NT2/D1 (cell line): Measurements from ENCODE around the gene SP4.

Experiments used
- DNase-seq: peaks from one replicate; pipeline ENCODE4 v3.0.0-alpha.2; 2011; ENCODE audit warnings: low read depth, low spot score
- H3K27me3 ChIP-seq: 2 replicates; pipeline ENCODE4 v1.6.0; 2011; ENCODE audit warnings: mild to moderate bottlenecking; ENCODE audit not compliant: insufficient read length, insufficient read depth
- H3K36me3 ChIP-seq: 2 replicates; pipeline ENCODE4 v1.6.1; 2011; ENCODE audit warnings: mild to moderate bottlenecking, low read length, mixed read lengths; ENCODE audit not compliant: insufficient read depth, insufficient read length
- H3K4me1 ChIP-seq: 2 replicates; pipeline ENCODE4 v1.5.1; 2011; ENCODE audit not compliant: insufficient read depth, insufficient read length
- H3K4me3 ChIP-seq: 2 replicates; pipeline ENCODE4 v1.5.1; 2011; ENCODE audit warnings: low read depth; ENCODE audit not compliant: insufficient read length
- H3K9ac ChIP-seq: 2 replicates; pipeline ENCODE4 v1.6.0; 2011; ENCODE audit warnings: low read depth; ENCODE audit not compliant: insufficient read length
- H3K9me3 ChIP-seq: 2 replicates; pipeline ENCODE4 v1.5.1; 2011; ENCODE audit warnings: mild to moderate bottlenecking, low read length; ENCODE audit not compliant: insufficient read depth
- SUZ12 ChIP-seq: IDR thresholded peaks from 2 replicates; pipeline ENCODE4 v1.6.1; 2011; ENCODE audit not compliant: insufficient read length, insufficient read depth; ENCODE audit errors: extremely low read depth
- YY1 ChIP-seq: IDR thresholded peaks from 2 replicates; pipeline ENCODE4 v1.6.1; 2011; ENCODE audit not compliant: insufficient read length, insufficient read depth
- ZNF274 ChIP-seq: IDR thresholded peaks from 2 replicates; pipeline ENCODE4 v1.6.1; 2011; ENCODE audit warnings: mild to moderate bottlenecking, low read depth, low read length

Gene SP4

DNA sequence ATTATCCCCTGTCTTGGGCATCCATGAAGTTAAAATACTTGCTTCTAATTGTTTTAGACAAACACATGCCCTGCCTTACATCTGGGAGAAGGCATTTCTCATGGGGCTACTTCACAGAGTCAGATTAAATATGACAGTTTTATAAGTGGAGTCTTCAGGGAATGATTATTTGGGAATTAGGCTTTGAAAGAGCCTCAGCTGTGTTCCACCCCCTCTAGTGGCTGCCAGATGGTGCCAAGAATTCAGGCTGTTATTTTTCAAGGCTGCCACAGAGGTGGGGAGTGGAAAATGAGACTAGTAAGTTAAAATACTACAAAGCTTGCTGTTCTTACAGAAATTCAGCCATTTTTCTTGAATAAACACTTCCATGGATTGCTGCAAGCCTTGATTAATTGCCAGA is 69.2 kb downstream of the SP4 start:
- DNase-seq: no peak
- Histone ChIP-seq H3K9ac (no peak overlapping the region), H3K4me3 (no peak overlapping the region), H3K36me3 (no peaks in the 10 kb centered on the region), H3K9me3 (peaks cover 72% of the 10 kb centered on the region), H3K4me1 (no peaks in the 10 kb centered on the region), H3K27me3 (no peaks in the 10 kb centered on the region)
- TF ChIP-seq ZNF274 (no peak), YY1 (no peak), SUZ12 (no peak)

DNA sequence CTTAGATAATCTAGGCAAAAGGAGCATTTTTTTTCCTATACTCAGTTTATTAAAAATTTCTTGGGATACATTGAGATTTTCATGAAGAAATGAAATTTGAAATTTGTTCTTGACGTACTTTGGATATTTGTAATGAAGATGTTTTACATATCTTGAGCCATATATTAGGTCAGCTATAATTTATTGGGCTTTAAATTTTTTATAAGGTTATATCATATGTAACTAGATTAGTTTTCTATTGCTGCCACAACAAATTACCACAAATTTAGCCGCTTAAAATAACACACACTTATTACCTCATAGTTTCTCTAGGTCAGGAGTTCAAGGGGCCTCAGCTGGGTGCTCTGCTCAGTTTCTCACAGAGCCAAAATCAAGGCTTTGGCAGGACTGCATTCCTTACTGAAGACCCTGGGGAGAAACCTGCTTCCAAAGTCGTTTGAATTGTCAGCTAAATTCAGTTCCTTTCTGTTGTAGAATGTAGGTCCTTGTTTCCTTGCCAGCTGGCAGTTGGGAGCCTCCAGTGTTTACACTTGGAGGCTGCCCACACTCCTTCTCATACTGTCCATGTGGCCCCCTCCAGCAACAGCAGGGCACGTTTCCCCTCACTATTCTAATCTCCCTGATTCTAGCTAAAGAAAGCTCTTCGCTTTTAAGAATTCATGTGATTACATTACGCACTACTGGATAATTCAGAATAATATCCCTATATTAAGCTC is 72.4 kb downstream of the SP4 start:
- H3K27me3 ChIP-seq: no peaks in the 10 kb centered on the region
- H3K4me1 ChIP-seq: no peaks in the 10 kb centered on the region
- no peak overlapping the region for H3K9ac ChIP-seq
- peaks cover 40% of the 10 kb centered on the region for H3K9me3 ChIP-seq
- no peak for TF ChIP-seq SUZ12
- no peak for TF ChIP-seq ZNF274
- TF ChIP-seq YY1: no peak
- no peak for DNase-seq
- H3K36me3 ChIP-seq: no peaks in the 10 kb centered on the region
- H3K4me3 ChIP-seq: no peak overlapping the region

DNA sequence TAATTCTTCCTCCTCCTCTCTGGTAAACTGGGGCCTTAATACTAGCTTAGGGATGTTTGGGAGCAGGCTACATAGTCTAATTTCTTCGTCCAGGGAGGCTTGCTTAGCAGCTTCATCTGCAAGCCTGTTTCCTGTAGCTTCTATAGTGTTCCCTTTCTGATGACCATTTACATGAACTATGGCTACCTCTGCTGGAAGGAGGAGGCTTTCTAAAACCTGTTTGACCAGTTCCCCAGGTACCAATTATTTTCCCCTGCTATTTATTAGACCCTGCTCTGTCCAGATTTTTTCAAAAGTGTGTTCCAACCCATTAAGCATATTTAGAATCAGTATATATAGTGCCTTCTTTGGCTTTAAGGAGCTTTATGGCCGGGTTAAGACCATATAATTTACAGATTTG is 76.1 kb downstream of the SP4 start:
- Histone ChIP-seq H3K36me3 (peaks cover 3% of the 10 kb centered on the region), H3K4me1 (no peaks in the 10 kb centered on the region), H3K27me3 (no peaks in the 10 kb centered on the region), H3K9ac (no peak overlapping the region), H3K4me3 (no peak overlapping the region), H3K9me3 (peaks cover 17% of the 10 kb centered on the region; the same call in 1 of the 2 replicates)
- TF ChIP-seq ZNF274 (no peak), SUZ12 (no peak), YY1 (no peak)
- no peak for DNase-seq

DNA sequence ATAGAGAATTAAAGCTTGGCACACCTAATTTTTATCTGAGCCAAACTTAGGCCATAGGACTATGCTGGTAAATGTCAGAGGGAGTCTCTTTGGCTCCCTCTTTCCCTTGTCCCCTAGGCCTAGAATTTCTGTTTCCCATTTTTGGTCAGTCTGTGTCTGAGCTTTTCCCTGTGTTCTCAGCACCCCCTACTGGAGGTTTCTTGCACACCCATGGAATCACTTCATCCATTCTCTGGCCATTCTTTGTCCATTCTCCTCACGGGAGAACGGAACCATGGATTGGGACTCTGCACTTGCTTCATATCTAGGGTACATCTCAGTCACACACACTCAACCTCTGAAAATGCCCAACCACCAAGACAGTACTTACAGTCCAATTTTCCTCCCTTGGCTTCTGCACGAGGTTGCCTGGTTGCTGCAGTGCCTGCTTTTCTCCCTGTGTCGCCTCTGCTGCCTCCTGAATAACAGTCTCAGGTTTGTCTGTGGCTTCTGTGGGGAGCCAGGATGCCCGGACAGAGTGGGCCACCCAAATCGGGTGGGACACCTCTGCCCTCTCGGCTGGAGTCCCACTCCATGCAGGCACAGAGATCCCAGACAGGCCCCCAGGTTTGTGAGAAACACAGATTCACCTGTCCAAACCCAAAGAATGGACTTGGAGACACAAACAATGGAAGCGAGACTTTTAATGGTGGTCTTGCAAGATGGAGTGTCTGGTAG is 79.9 kb downstream of the SP4 start:
- TF ChIP-seq YY1 (no peak), SUZ12 (no peak)
- H3K4me1 ChIP-seq: no peaks in the 10 kb centered on the region
- DNase-seq: peak; percentile 61

DNA sequence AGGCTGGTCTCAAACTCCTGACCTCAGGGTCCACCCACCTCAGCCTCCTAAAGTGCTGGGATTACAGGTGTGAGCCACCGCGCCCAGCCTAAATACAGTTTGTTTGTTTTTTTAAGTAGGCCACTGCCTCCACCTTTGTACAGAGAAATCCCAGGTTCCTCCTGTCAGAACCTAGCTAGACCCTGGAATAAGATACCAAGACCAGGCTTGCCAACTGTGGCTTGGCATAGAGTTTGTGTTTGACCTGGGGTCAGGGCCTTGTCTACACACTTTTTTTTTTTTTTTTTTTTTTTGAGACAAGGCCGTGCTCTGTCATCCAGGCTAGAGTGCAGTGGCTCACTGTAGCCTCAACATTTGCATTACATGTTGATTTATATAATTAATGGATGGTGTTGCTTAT is 80.7 kb downstream of the SP4 start:
- Histone ChIP-seq H3K4me3 (no peak overlapping the region), H3K36me3 (peaks cover 6% of the 10 kb centered on the region), H3K9ac (no peak overlapping the region), H3K9me3 (peaks cover 6% of the 10 kb centered on the region; the same call in 1 of the 2 replicates), H3K27me3 (no peaks in the 10 kb centered on the region), H3K4me1 (no peaks in the 10 kb centered on the region)
- TF ChIP-seq SUZ12 (no peak), YY1 (no peak)
- no peak for DNase-seq

More for the DNA sequence above, 79.9 kb downstream of the SP4 start:
- H3K36me3 ChIP-seq: peaks cover 6% of the 10 kb centered on the region
- H3K9me3 ChIP-seq: peaks cover 6% of the 10 kb centered on the region; the same call in 1 of the 2 replicates
- no peak overlapping the region for H3K4me3 ChIP-seq
- no peaks in the 10 kb centered on the region for H3K27me3 ChIP-seq
- no peak overlapping the region for H3K9ac ChIP-seq

DNA sequence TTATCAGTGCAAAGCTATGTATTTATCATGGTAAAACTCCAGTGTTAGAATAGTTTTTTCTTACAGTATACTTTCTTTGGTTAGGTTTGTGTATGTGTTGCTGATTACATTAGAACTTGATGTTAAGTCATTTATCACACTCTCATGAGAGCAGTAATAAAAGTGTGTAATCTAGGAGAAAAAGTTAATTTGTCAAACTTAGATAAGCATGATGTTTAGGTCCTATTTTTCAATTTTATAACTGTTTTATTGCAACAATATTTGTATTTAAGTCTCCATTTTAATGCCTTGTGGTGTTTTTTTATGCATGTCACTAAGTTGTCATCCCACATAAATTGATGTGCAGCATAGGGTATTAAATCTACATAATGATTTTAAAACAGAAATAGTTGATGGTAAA is 86.2 kb downstream of the SP4 start:
- H3K4me3 ChIP-seq: no peak overlapping the region
- DNase-seq: no peak
- H3K9ac ChIP-seq: no peak overlapping the region
- peaks cover 3% of the 10 kb centered on the region for H3K36me3 ChIP-seq
- no peak for TF ChIP-seq SUZ12
- no peak for TF ChIP-seq ZNF274
- no peak for TF ChIP-seq YY1
- no peaks in the 10 kb centered on the region for H3K9me3 ChIP-seq
- no peaks in the 10 kb centered on the region for H3K27me3 ChIP-seq
- no peaks in the 10 kb centered on the region for H3K4me1 ChIP-seq

DNA sequence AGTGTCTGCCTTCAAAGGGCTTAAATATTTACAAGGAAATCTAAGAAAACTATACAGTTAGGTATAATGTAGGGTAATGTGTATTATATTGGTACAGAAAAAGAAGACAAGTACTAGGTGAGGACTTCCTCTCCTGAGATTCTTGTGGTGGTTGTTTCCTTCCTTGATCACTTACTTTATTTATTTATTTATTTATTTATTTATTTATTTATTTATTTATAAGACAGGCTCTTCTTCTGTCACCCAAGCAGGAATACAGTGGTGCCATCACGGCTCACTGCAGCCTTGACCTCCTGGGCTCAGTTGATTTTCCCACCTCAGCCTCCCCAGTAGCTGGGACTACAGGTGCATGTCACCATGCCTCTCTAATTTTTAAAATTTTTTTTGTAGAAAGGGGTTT is 96.8 kb downstream of the SP4 start:
- Histone ChIP-seq H3K36me3 (no peaks in the 10 kb centered on the region), H3K9me3 (peaks cover 27% of the 10 kb centered on the region), H3K9ac (no peak overlapping the region), H3K4me1 (no peaks in the 10 kb centered on the region), H3K4me3 (no peak overlapping the region), H3K27me3 (no peaks in the 10 kb centered on the region)
- TF ChIP-seq SUZ12 (no peak), ZNF274 (no peak), YY1 (no peak)
- no peak for DNase-seq
